ENCODE data around the gene SLC44A5. TPM values are rescaled to one million over a fixed set of nuclear protein-coding genes. Genes with fewer than 3 reads are reported as not detected.

The SLC44A5 gene
- total RNA-seq, 1 experiment from 2014 or later: 2.4 TPM

DNA sequence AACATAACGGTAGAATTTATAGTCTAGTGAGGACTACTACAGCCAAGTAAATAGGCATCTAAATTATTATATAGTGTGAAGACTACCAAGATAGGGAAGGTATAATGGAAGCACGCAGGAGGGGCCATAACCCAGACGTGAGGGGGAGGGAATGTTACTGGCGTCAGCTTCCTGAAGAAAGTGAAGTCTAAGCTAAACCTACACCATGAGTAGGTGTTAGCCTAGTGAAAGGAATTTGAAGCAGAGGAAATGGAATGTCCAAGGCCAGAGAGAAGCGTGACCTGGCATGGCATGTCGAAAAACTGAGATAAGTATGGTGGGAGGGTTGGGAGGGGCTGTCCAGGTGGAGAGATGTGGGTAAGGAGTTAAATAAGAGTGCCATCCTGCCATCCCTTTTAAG lies 140.5 kb downstream of the SLC44A5 start:
- H2AFZ ChIP-seq (ENCODE audit: low read length): no peak overlapping the region
- Mint-ChIP-seq H3K9me3 (no peaks in the 10 kb centered on the region), H3K27me3 (ENCODE audit: low read depth) (no peaks in the 10 kb centered on the region), H3K27ac (peak overlapping the region in 1 of 3 experiments; percentile 70; a peak in 1 of 7 replicates), H3K4me1 (peaks cover 0 to 9% of the 10 kb centered on the region in 2 experiments; a peak in 1 of 4 replicates), H3K4me3 (no peak overlapping the region), H3K36me3 (ENCODE audit: insufficient read depth in 1 of 3, low read depth in 3 of 3) (no peaks in the 10 kb centered on the region)
- H2BK20ac ChIP-seq (ENCODE audit: low read depth, low read length, poor library complexity, severe bottlenecking): no peak overlapping the region
- H4K20me1 ChIP-seq (ENCODE audit: control insufficient read depth, insufficient read depth, insufficient read length): no peaks in the 10 kb centered on the region
- H3K23ac ChIP-seq (ENCODE audit: insufficient read length, low read depth, low read length): no peak overlapping the region
- no peak overlapping the region for H3K27ac ChIP-seq (ENCODE audit: insufficient read length, low read depth, low read length)
- no peak overlapping the region for H3T11ph ChIP-seq (ENCODE audit: low read length)
- H3K18ac ChIP-seq (ENCODE audit: insufficient read length, low read depth, low read length): no peak overlapping the region
- H3K56ac ChIP-seq (ENCODE audit: insufficient read length, low read depth, low read length): no peak overlapping the region
- no peak overlapping the region for H2BK12ac ChIP-seq (ENCODE audit: insufficient read length, low read depth, low read length)
- no peak overlapping the region for H3K14ac ChIP-seq (ENCODE audit: insufficient read depth, low read length)
- no peaks in the 10 kb centered on the region for H3K4me1 ChIP-seq (ENCODE audit: insufficient read depth, low read length)
- no CpG with 5 or more reads among the region's 6 CpGs for WGBS (ENCODE audit: extremely low coverage, insufficient read length, low lambda C conversion rate)
- no peak overlapping the region for H4K5ac ChIP-seq (ENCODE audit: insufficient read length, low read depth, low read length)
- no peaks in the 10 kb centered on the region for H3K27me3 ChIP-seq (ENCODE audit: insufficient read depth, low read length)
- no peaks in the 10 kb centered on the region for H3K23me2 ChIP-seq (ENCODE audit: insufficient read length, low read depth, low read length, poor library complexity, severe bottlenecking)
- H3K79me2 ChIP-seq (ENCODE audit: insufficient read depth, low read length): no peaks in the 10 kb centered on the region
- H2BK5ac ChIP-seq (ENCODE audit: insufficient read length, low read length): no peak overlapping the region
- H3K9me3 ChIP-seq (ENCODE audit: control insufficient read depth, low read depth, low read length): no peaks in the 10 kb centered on the region
- H3K79me1 ChIP-seq (ENCODE audit: insufficient read depth, low read depth, low read length, poor library complexity, severe bottlenecking): no peaks in the 10 kb centered on the region
- H2BK120ac ChIP-seq (ENCODE audit: low read depth, low read length, poor library complexity, severe bottlenecking): no peak overlapping the region
- H3K9ac ChIP-seq (ENCODE audit: extremely low read depth, insufficient read length, low read length): no peak overlapping the region
- no peak overlapping the region for H4K91ac ChIP-seq (ENCODE audit: insufficient read length, low read depth, low read length)
- DNase-seq: no peak
- H3K4me2 ChIP-seq (ENCODE audit: insufficient read depth, insufficient read length, low read length): no peak overlapping the region
- H2AK5ac ChIP-seq (ENCODE audit: insufficient read length, low read length): no peak overlapping the region
- no peak overlapping the region for H2BK15ac ChIP-seq (ENCODE audit: low read depth, low read length)
- TF ChIP-seq CTCF (conservative IDR thresholded peaks at IDR 0.05): no peak
- H3K4ac ChIP-seq (ENCODE audit: low read depth, low read length): no peak overlapping the region
- no peak overlapping the region for H4K8ac ChIP-seq (replicated peaks; ENCODE audit: insufficient read length, low read depth, low read length)
